GM12878 (cell line): Measurements from ENCODE around the gene SKAP1. TPM values are rescaled to one million over a fixed set of nuclear protein-coding genes. Genes with fewer than 3 reads are reported as not detected.

Experiments used
- ATAC-seq: fragments of 200-7000 bp; cut with Tn5 transposase; 3 replicates; pipeline ENCODE4 v1.9.1; 2020; ENCODE audit warnings: mild to moderate bottlenecking, moderate library complexity
- BruUV-seq: library from RNA; stranded (reverse); fragments of 400-500 nt; replicated peaks from 2 replicates; lab custom pipeline; 2021; lab: Mats Ljungman, UMichigan
- CTCF ChIA-PET: fragments of 300-600 bp; sonication (Branson Sonifier 250); formaldehyde crosslinking; extraction: SDS; loops from one replicate; lab custom pipeline; 2021; ENCODE audit warnings: inconsistent platforms; lab: Yijun Ruan, JAX
- POLR2A ChIA-PET: fragments of 350-600 bp; formaldehyde crosslinking; extraction: SDS; loops from one replicate; lab custom pipeline; 2021; ENCODE audit warnings: inconsistent platforms; lab: Charles Lee
- RAD21 ChIA-PET: fragments of 300-600 bp; sonication (Branson Sonifier 250); formaldehyde crosslinking; loops from one replicate; lab custom pipeline; 2023; ENCODE audit warnings: antibody characterized with exemption; ENCODE audit not compliant: unreplicated experiment; lab: Charles Lee
- SMC1A ChIA-PET: fragments of 300-600 bp; sonication (Branson Sonifier 250); formaldehyde crosslinking; loops from one replicate; lab custom pipeline; 2023; ENCODE audit not compliant: unreplicated experiment, uncharacterized antibody; lab: Charles Lee
- DNase-seq: peaks from one replicate; pipeline ENCODE4 v3.0.0-alpha.2; 2011; ENCODE audit warnings: low read depth, low spot score
- FAIRE-seq: peaks from 3 replicates; lab custom pipeline; 2011; peaks lifted over from hg19 to GRCh38; lab: Jason Lieb, UNC
- H2AFZ ChIP-seq: 2 replicates; pipeline ENCODE4 v1.6.0; 2011; ENCODE audit warnings: low read depth, low read length, control low read depth; ENCODE audit not compliant: control insufficient read depth
- H3K27ac ChIP-seq: 2 replicates; pipeline ENCODE4 v1.5.1; 2011; ENCODE audit warnings: control low read depth; ENCODE audit not compliant: control insufficient read depth, insufficient read depth
- H3K27me3 ChIP-seq, 2 experiments: replicated peaks in 1 of 2; 2 replicates each; pipeline versions ENCODE4 v1.6.0 to v1.6.1; 2011; ENCODE audit warnings: low read length in 1 of 2; ENCODE audit not compliant: control insufficient read depth in 2 of 2, insufficient read depth in 2 of 2
- H3K36me3 ChIP-seq, 2 experiments: 2 replicates each; pipeline ENCODE4 v1.5.1; 2011; ENCODE audit warnings: low read length in 1 of 2; ENCODE audit not compliant: control insufficient read depth in 2 of 2, insufficient read depth in 2 of 2
- H3K4me1 ChIP-seq: 2 replicates; pipeline ENCODE4 v1.6.1; 2011; ENCODE audit warnings: mild to moderate bottlenecking, low read length, moderate library complexity, mixed read lengths; ENCODE audit not compliant: control insufficient read depth, insufficient read depth
- H3K4me2 ChIP-seq: 2 replicates; pipeline ENCODE4 v1.6.0; 2011; ENCODE audit warnings: control low read depth; ENCODE audit not compliant: control insufficient read depth, insufficient read depth
- H3K4me3 ChIP-seq: fragments of 200-600 bp; sonication (generic); 2 replicates; pipeline ENCODE4 v1.5.1; 2016
- H3K79me2 ChIP-seq: 2 replicates; pipeline ENCODE4 v1.6.0; 2011; ENCODE audit warnings: low read length; ENCODE audit not compliant: control insufficient read depth, insufficient read depth
- H3K9ac ChIP-seq: 2 replicates; pipeline ENCODE4 v1.8.0; 2011; ENCODE audit warnings: low read length, control low read depth, mixed read lengths; ENCODE audit not compliant: control insufficient read depth, insufficient read depth
- H3K9me3 ChIP-seq: replicated peaks from 3 replicates; pipeline ENCODE4 v1.5.1; 2011; ENCODE audit warnings: mild to moderate bottlenecking, low read length; ENCODE audit not compliant: control insufficient read depth, insufficient read depth
- H4K20me1 ChIP-seq: 2 replicates; pipeline ENCODE4 v1.6.0; 2011; ENCODE audit not compliant: control insufficient read depth, insufficient read depth
- ASH2L ChIP-seq: fragments of 300-600, 200-600 bp; sonication (generic); IDR thresholded peaks from 2 replicates; pipeline ENCODE4 v1.6.1; 2017; ENCODE audit warnings: low read depth, mild to moderate bottlenecking, borderline replicate concordance
- ATF3 ChIP-seq: IDR thresholded peaks from 2 replicates; pipeline ENCODE4 v1.6.1; 2011; ENCODE audit warnings: low read depth, mild to moderate bottlenecking, low read length, moderate library complexity, borderline replicate concordance; ENCODE audit errors: extremely low read depth
- HSF1 ChIP-seq: fragments of 150-350 bp; IDR thresholded peaks from 2 replicates; pipeline ENCODE4 v1.6.1; 2014; ENCODE audit warnings: mild to moderate bottlenecking, low read depth, low read length
- KAT2A ChIP-seq: conservative IDR thresholded peaks from 2 replicates; pipeline ENCODE4 v1.6.1; 2011; ENCODE audit warnings: low read depth, low read length; ENCODE audit not compliant: control insufficient read depth
- MEF2B ChIP-seq: fragments of 450-650 bp; IDR thresholded peaks from 2 replicates; pipeline ENCODE4 v1.6.1; 2018; ENCODE audit warnings: mild to moderate bottlenecking, moderate library complexity; ENCODE audit not compliant: partially characterized antibody, poor library complexity, severe bottlenecking
- NFYB ChIP-seq: IDR thresholded peaks from 2 replicates; pipeline ENCODE4 v1.6.1; 2011; ENCODE audit warnings: low read depth, mild to moderate bottlenecking, low read length, improper control_type of control experiment, moderate library complexity; ENCODE audit not compliant: insufficient read depth
- PAX8 ChIP-seq: fragments of 450-650 bp; IDR thresholded peaks from 2 replicates; pipeline ENCODE4 v1.6.1; 2017; ENCODE audit warnings: mild to moderate bottlenecking, moderate library complexity
- RELB ChIP-seq: fragments of 450-650 bp; IDR thresholded peaks from 2 replicates; pipeline ENCODE4 v1.6.1; 2017; ENCODE audit warnings: low read depth, mild to moderate bottlenecking, moderate library complexity
- RFX5 ChIP-seq: IDR thresholded peaks from 2 replicates; pipeline ENCODE4 v1.6.1; 2011; ENCODE audit warnings: low read depth, low read length, improper control_type of control experiment
- SMAD5 ChIP-seq: IDR thresholded peaks from 2 replicates; pipeline ENCODE4 v1.6.1; 2016; ENCODE audit warnings: antibody characterized with exemption, low read depth
- SUPT20H ChIP-seq: IDR thresholded peaks from 2 replicates; pipeline ENCODE4 v1.6.1; 2011; ENCODE audit warnings: low read depth, mild to moderate bottlenecking, low read length, moderate library complexity, borderline replicate concordance; ENCODE audit not compliant: control insufficient read depth
- USF1 ChIP-seq: IDR thresholded peaks from 2 replicates; pipeline ENCODE4 v1.6.1; 2011; ENCODE audit warnings: borderline replicate concordance, low read depth, mild to moderate bottlenecking, moderate library complexity, mixed read lengths, low read length; ENCODE audit not compliant: insufficient read depth; ENCODE audit errors: extremely low read length
- YY1 ChIP-seq: IDR thresholded peaks from 2 replicates; pipeline ENCODE4 v1.6.1; 2011; ENCODE audit warnings: low read depth, mild to moderate bottlenecking, low read length
- ZBTB33 ChIP-seq: fragments of 450-650 bp; IDR thresholded peaks from 2 replicates; pipeline ENCODE4 v1.6.1; 2017; ENCODE audit warnings: mild to moderate bottlenecking
- WGBS: methylation state at CpG from one replicate; pipeline ENCODE4 v1.1.6; 2016; ENCODE audit warnings: low lambda C conversion rate; ENCODE audit not compliant: insufficient replicate concordance, insufficient coverage; ENCODE audit errors: missing lambda C conversion rate; 5-methylcytosine and 5-hydroxymethylcytosine counted together
- in situ Hi-C: fragments of 300-500 bp; cut with MboI; formaldehyde crosslinking; loops from 9 replicates; pipeline ENCODE4 v1.14.3; 2018; ENCODE audit warnings: mixed read lengths
- intact Hi-C: fragments of 100-400 bp; cut with micrococcal nuclease; formaldehyde crosslinking; loops from one replicate; pipeline ENCODE4 v1.14.2; 2022; ENCODE audit not compliant: unreplicated experiment
- polyA plus RNA-seq, 11 experiments: library from polyadenylated mRNA; depleted of rRNA in 4 of 11; unstranded in 6 of 11; stranded (reverse) in 5 of 11; fragments of >200 nt; fragmentation: Nextera tagmentation in 4 of 11; fragmentation: Illumina TruSeq in 1 of 11; extraction: Ambion mirVana in 4 of 11; extraction: Trizol in 1 of 11; gene quantifications; 1 replicate in 1 of 11; 2 replicates in 10 of 11; pipeline versions ENCODE4 v1.2.1 to v1.2.3, GENCODE V29; 2011 to 2016; ENCODE audit warnings: inconsistent platforms in 2 of 11, missing spikeins in 2 of 11, low read depth in 1 of 11
- total RNA-seq, 4 experiments: library from RNA; depleted of rRNA in 3 of 4; stranded (reverse); fragments of >200 nt in 3 of 4; fragmentation: Illumina TruSeq in 1 of 4; extraction: Trizol in 1 of 4; gene quantifications; 2 replicates each; pipeline versions ENCODE4 v1.2.1 to v1.2.3, GENCODE V29; 2013 to 2021

The SKAP1 gene
- total and polyA plus RNA-seq, 10 of the 15 experiments (the other 5 are each of a cell fraction or from before 2014, with no cell fraction given): 17.1 to 97.6 (median 35.9) TPM

- TF ChIP-seq MEF2B: no peak
- no peak for TF ChIP-seq YY1
- no peak for TF ChIP-seq KAT2A
Measured at GRCh38 chr17:48213797-48214196, 216.2 kb downstream of the SKAP1 start (continued).

- FAIRE-seq (no peak), ATAC-seq (no peak), DNase-seq (no peak)
- H3K4me2 ChIP-seq: no peak overlapping the region
- SMC1A ChIA-PET: no interaction called here
- in situ Hi-C loops (no loop called here), intact Hi-C loops (no loop called here)
- peaks cover 0 to 4% of the 10 kb centered on the region in 2 experiments; a peak in 1 of 4 replicates for H3K36me3 ChIP-seq
- H3K9ac ChIP-seq: no peak overlapping the region
- POLR2A ChIA-PET: no interaction called here
- H3K27me3 ChIP-seq: no peaks in the 10 kb centered on the region
- 44% methylated on average over 4 of the region's 4 CpGs for WGBS
- RAD21 ChIA-PET: no interaction called here
- no peaks in the 10 kb centered on the region for H4K20me1 ChIP-seq
- no peaks in the 10 kb centered on the region for H3K9me3 ChIP-seq
- no peaks in the 10 kb centered on the region for H3K4me1 ChIP-seq
- H2AFZ ChIP-seq: no peak overlapping the region
- no peak overlapping the region for H3K4me3 ChIP-seq
- BruUV-seq: no TSS peak
- H3K27ac ChIP-seq: no peak overlapping the region
- no peaks in the 10 kb centered on the region for H3K79me2 ChIP-seq
- CTCF ChIA-PET: no interaction called here
- no peak for TF ChIP-seq ASH2L
- no peak for TF ChIP-seq NFYB
- TF ChIP-seq USF1: no peak
- no peak for TF ChIP-seq PAX8
- TF ChIP-seq RELB: no peak
- TF ChIP-seq ZBTB33: no peak
- TF ChIP-seq SMAD5: no peak
- no peak for TF ChIP-seq ATF3
- TF ChIP-seq SUPT20H: no peak
- no peak for TF ChIP-seq RFX5
- no peak for TF ChIP-seq HSF1
Measured at GRCh38 chr17:48211787-48212186, 218.2 kb downstream of the SKAP1 start.
